Cerebellar cortex (tissue), 1 donor: ENCODE results near the gene OTUD5.
A peak's percentile ranks its signal among the peaks of the same experiment; 100 is the strongest.
"Not testable (repeated sequence)": the region's sequence is repeated elsewhere in the genome, so short reads cannot be mapped to it uniquely, and the experiment has no call there.

ENCODE experiments used
- DNase-seq: peaks from one replicate; pipeline ENCODE4 v3.0.0-alpha.2; 2015; ENCODE audit warnings: low spot score

Gene OTUD5

DNA sequence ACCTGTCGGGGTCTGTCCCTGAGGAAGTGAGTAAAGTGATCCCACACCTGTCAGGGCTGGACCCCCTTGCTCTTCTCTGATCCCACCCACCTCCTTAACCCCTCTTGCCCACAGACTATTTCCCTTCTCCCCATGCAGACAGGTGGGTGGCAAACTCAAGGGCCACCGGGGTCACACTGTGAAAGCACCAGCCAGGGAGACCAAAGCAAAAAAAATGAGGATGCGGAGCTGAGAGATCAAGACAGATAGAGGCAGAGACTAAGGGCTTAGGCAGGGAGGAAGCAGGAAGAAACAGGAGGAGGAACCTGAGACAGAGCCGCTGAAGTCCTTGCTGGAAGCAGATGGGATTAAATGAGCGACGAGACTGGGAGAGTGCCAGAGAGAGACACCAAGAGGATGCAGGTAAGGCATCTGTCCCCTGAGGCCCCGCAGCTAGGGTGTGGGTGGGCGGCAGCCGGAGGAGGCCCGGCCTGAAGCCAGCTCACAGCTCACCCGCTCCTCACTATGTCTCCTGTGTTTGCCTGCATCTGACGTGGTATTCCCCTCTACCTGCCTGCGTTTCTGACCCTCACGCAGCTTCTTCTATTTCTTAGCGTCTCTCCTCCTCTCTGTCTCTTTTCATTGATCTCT, 67.0 kb downstream of the OTUD5 start:
- peak; percentile 31 for DNase-seq

GRCh38 chrX:48886586-48886985, 70.8 kb downstream of the OTUD5 start:
- DNase-seq, result not testable (repeated sequence)

DNA sequence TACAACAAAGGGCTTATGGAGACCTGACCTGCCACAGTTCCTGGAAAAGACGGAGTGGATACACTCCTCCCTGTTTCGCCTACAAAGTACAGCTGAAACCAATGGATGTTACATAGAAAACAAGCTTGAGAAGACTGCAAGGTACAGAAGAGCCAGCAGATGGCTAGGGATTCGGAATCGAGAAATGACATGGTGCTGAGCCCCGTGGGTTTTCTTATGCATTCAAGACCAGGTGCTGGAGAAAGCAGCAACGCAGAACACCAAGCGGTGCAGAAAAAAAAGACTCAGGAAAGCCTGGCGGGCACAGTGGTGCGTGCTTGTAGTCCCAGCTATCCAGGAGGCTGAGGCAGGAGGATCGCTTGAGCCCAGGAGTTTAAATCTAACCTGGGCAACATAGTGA, 73.7 kb downstream of the OTUD5 start:
- DNase-seq, result peak; percentile 6

DNA sequence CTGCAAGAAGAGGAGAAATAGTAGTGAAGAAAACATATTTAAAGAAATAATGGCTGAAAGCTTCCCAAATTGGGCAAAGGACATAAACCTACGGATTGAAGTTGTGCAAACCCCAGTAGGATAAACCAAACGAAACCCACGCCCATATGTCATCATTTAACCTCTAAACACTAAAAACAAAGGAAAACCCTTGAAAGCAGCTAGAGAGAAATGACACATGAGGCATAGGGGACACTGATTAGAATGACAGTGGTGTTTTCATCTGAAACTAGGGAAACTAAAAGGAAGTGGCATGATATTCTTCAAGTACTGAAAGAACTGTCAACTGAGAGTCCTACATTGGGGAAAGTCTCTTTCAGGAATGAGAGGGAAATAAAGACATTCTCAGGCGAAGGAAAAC, 80.5 kb downstream of the OTUD5 start:
- not testable (repeated sequence) for DNase-seq
